ENCODE measurements around the gene RPAP3.
A peak's percentile ranks its signal among the peaks of the same experiment; 100 is the strongest.
"Not testable (repeated sequence)": the region's sequence is repeated elsewhere in the genome, so short reads cannot be mapped to it uniquely, and the experiment has no call there.

RPAP3 gene

GRCh38 chr12:47650469-47650868 is 55.4 kb downstream of the RPAP3 start:
- Mint-ChIP-seq H3K27me3 (ENCODE audit: low read depth) (no peaks in the 10 kb centered on the region), H3K9me3 (no peaks in the 10 kb centered on the region), H3K4me3 (no peak overlapping the region), H3K27ac (peak overlapping the region in 2 of 3 experiments; percentile 58 to 89), H3K36me3 (ENCODE audit: low read depth) (peaks cover 36% of the 10 kb centered on the region), H3K4me1 (peaks cover 5% of the 10 kb centered on the region)
- TF ChIP-seq, protein P1, sequence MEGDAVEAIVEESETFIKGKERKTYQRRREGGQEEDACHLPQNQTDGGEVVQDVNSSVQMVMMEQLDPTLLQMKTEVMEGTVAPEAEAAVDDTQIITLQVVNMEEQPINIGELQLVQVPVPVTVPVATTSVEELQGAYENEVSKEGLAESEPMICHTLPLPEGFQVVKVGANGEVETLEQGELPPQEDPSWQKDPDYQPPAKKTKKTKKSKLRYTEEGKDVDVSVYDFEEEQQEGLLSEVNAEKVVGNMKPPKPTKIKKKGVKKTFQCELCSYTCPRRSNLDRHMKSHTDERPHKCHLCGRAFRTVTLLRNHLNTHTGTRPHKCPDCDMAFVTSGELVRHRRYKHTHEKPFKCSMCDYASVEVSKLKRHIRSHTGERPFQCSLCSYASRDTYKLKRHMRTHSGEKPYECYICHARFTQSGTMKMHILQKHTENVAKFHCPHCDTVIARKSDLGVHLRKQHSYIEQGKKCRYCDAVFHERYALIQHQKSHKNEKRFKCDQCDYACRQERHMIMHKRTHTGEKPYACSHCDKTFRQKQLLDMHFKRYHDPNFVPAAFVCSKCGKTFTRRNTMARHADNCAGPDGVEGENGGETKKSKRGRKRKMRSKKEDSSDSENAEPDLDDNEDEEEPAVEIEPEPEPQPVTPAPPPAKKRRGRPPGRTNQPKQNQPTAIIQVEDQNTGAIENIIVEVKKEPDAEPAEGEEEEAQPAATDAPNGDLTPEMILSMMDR (IDR thresholded peaks at IDR 0.05; ENCODE audit: unreplicated experiment in 3 of 3), result no peak

DNA sequence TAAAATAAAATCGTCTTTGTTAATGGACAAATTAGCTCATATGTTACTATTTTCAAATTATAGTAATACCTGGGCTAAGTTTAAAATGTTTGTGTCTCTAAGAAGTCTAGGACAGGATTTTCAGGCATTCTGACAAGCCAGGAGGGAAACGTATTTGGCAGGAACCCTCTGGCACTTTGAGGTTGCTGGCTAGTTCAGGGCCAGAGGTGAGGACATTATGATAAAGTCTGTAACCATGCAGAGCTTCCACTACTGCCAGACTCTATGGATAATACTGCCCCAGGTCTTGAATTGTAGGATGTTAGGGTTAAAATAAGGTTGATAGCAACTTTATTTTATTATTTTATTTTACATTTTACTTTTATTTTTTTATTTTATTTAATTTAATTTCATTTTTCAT is 56.4 kb downstream of the RPAP3 start:
- Mint-ChIP-seq H3K27ac (no peak overlapping the region), H3K4me1 (peaks cover 5% of the 10 kb centered on the region), H3K4me3 (no peak overlapping the region), H3K9me3 (peaks cover 7% of the 10 kb centered on the region), H3K36me3 (ENCODE audit: low read depth) (peaks cover 41% of the 10 kb centered on the region), H3K27me3 (ENCODE audit: low read depth) (no peaks in the 10 kb centered on the region)
- TF ChIP-seq, protein P1 (IDR thresholded peaks at IDR 0.05; ENCODE audit: unreplicated experiment in 3 of 3), result no peak

GRCh38 chr12:47648056-47648579 is 57.7 kb downstream of the RPAP3 start:
- Mint-ChIP-seq H3K27ac (peak overlapping the region in 1 of 3 experiments; percentile 48), H3K36me3 (ENCODE audit: low read depth) (peaks cover 40% of the 10 kb centered on the region), H3K4me1 (peaks cover 5% of the 10 kb centered on the region), H3K27me3 (ENCODE audit: low read depth) (no peaks in the 10 kb centered on the region), H3K9me3 (peaks cover 13% of the 10 kb centered on the region), H3K4me3 (no peak overlapping the region)
- TF ChIP-seq, protein P1 (IDR thresholded peaks at IDR 0.05; ENCODE audit: unreplicated experiment in 3 of 3), result no peak

DNA sequence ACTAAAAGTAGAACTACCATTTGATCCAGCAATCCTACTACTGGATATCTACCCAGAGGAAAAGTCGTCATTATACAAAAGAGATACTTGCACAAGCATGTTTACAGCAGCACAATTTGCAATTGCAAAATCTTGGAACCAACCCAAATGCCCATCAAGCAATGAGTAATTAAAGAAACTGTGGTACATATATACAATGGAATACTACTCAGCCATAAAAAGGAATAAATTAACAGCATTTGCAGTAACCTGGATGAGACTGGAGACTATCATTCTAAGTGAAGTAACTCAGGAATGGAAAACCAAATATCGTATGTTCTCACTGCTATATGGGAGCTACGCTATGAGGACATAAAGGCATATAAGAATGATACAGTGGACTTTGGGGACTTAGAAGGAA is 63.5 kb downstream of the RPAP3 start:
- H3K4me1 Mint-ChIP-seq; H3K4me3 Mint-ChIP-seq; H3K27ac Mint-ChIP-seq; H3K27me3 Mint-ChIP-seq (ENCODE audit: low read depth): not testable (repeated sequence)
- Mint-ChIP-seq H3K9me3 (peaks cover 70% of the 10 kb centered on the region), H3K36me3 (ENCODE audit: low read depth) (peaks cover 92% of the 10 kb centered on the region)

GRCh38 chr12:47636908-47637780 is 68.7 kb downstream of the RPAP3 start:
- Mint-ChIP-seq H3K4me1 (no peaks in the 10 kb centered on the region), H3K36me3 (ENCODE audit: low read depth) (peaks cover 76% of the 10 kb centered on the region), H3K27ac (no peak overlapping the region), H3K27me3 (ENCODE audit: low read depth) (no peaks in the 10 kb centered on the region), H3K4me3 (no peak overlapping the region), H3K9me3 (peaks cover 68% of the 10 kb centered on the region)
- TF ChIP-seq, protein P1 (IDR thresholded peaks at IDR 0.05; ENCODE audit: unreplicated experiment in 3 of 3), result no peak

DNA sequence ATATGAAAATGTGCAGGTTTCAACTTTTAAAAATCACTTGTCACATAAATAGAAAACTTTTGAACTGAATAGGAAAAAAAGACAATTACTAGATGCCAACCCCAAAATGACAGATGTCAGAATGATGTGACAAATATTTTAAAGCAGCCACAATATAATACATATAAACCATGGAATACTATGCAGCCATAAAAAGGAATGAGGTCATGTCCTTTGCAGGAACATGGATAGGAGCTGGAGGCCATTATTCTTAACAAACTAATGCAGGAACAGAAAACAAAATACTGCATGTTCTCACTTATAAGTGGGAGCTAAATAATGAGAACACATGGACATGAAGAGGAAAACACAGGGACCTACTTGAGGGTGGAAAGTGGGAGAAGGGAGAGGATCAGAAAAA is 70.1 kb downstream of the RPAP3 start:
- Mint-ChIP-seq H3K36me3 (ENCODE audit: low read depth) (peaks cover 76% of the 10 kb centered on the region), H3K9me3 (peaks cover 59% of the 10 kb centered on the region)
- not testable (repeated sequence) for H3K4me3 Mint-ChIP-seq; H3K4me1 Mint-ChIP-seq; H3K27me3 Mint-ChIP-seq (ENCODE audit: low read depth); H3K27ac Mint-ChIP-seq

DNA sequence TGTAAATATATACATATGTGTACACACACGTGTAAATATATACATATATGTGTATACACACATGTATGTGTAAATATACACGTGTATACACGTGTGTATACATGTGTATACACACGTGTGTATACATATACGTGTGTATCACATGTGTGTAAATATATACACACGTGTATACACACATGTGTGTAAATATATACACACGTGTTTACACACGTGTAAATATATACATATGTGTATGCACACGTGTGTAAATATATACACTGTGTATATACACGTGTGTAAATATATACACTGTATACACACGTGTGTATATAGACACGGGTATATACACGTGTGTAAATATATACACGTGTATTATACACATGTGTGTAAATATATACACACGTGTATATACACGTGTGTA is 71.7 kb downstream of the RPAP3 start:
- Mint-ChIP-seq H3K27ac (no peak overlapping the region), H3K9me3 (peaks cover 54% of the 10 kb centered on the region), H3K27me3 (ENCODE audit: low read depth) (no peaks in the 10 kb centered on the region), H3K36me3 (ENCODE audit: low read depth) (peaks cover 76% of the 10 kb centered on the region), H3K4me3 (no peak overlapping the region), H3K4me1 (no peaks in the 10 kb centered on the region)
- TF ChIP-seq, protein P1 (IDR thresholded peaks at IDR 0.05; ENCODE audit: unreplicated experiment in 3 of 3), result no peak

Data from nephron (organoid).